WI38 (cell line): ENCODE measurements around the gene JUND.
"Not testable (repeated sequence)": the region's sequence is repeated elsewhere in the genome, so short reads cannot be mapped to it uniquely, and the experiment has no call there.

Experiments
- H3K4me3 ChIP-seq: 2 replicates; pipeline ENCODE4 v1.5.1; 2011; ENCODE audit warnings: low read depth, mild to moderate bottlenecking, control low read depth, low read length
- TF ChIP-seq, protein P1 (sequence below): IDR thresholded peaks from 2 replicates; pipeline ENCODE4 v1.5.1; 2012; ENCODE audit warnings: low read depth, mild to moderate bottlenecking, control low read depth, low read length

JUND gene

GRCh38 chr19:18281082-18282020 lies at the start of gene JUND:
TSS of gene JUND (minus strand) at chr19:18281622. CDS start at chr19:18281484, 138 bp downstream.
- TF ChIP-seq, protein P1, sequence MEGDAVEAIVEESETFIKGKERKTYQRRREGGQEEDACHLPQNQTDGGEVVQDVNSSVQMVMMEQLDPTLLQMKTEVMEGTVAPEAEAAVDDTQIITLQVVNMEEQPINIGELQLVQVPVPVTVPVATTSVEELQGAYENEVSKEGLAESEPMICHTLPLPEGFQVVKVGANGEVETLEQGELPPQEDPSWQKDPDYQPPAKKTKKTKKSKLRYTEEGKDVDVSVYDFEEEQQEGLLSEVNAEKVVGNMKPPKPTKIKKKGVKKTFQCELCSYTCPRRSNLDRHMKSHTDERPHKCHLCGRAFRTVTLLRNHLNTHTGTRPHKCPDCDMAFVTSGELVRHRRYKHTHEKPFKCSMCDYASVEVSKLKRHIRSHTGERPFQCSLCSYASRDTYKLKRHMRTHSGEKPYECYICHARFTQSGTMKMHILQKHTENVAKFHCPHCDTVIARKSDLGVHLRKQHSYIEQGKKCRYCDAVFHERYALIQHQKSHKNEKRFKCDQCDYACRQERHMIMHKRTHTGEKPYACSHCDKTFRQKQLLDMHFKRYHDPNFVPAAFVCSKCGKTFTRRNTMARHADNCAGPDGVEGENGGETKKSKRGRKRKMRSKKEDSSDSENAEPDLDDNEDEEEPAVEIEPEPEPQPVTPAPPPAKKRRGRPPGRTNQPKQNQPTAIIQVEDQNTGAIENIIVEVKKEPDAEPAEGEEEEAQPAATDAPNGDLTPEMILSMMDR, result no peak
- H3K4me3 ChIP-seq, result peak within 1 kb of the TSS; percentile 69

GRCh38 chr19:18330868-18331267 lies 49.4 kb upstream of the JUND start:
- H3K4me3 ChIP-seq, result no peak overlapping the region
- TF ChIP-seq, protein P1, result no peak

GRCh38 chr19:18329035-18329376 lies 47.6 kb upstream of the JUND start:
- TF ChIP-seq, protein P1, result no peak
- H3K4me3 ChIP-seq, result peak overlapping the region; percentile 41

DNA sequence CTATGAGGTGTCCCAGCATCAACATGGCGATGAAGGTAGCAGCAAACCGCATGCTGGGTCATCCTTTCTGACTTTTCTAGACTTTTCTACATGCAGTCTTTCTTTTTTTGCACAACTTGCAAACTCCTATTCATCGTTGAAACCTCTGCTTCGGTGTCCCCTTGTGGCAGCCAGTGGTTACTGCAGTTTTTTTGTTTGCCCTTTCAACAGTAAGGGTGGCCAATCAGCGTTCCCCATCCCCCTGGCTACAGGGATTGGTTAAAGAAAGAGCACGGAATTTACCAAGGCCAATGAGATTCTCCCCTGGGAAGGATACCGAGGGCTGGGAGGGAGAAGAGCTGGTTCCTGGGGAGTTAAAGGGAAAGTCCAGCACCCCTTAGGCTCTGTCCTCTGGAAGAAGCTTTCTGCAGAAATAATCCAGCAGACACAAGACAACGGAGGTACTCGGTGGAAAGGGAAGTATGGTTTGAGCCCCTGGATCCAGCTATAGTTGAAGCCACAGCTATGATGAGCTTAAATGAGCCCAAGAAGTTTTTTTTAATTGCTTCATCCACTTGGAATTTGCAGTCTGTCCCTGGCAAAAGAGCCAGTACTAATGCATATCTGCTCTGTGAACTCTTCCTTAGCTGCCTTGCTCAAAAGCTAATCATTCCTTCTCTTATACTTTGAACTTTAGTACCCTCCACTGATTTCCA lies 47.1 kb upstream of the JUND start:
- peak overlapping the region; percentile 41 for H3K4me3 ChIP-seq
- TF ChIP-seq, protein P1, result peak; percentile 90

- H3K4me3 ChIP-seq, result no peak overlapping the region
- TF ChIP-seq, protein P1, result no peak
Measured at GRCh38 chr19:18326772-18327171, 45.4 kb upstream of the JUND start.

GRCh38 chr19:18324373-18324731 lies 42.9 kb upstream of the JUND start:
- not testable (repeated sequence) for H3K4me3 ChIP-seq

- H3K4me3 ChIP-seq, result peak within 1 kb of the TSS; percentile 83
- TF ChIP-seq, protein P1, result no peak
Measured at GRCh38 chr19:18322759-18323460, 41.5 kb upstream of the JUND start, which contains the start of gene LSM4. TSS of gene LSM4 (minus strand) at chr19:18323076. CDS start at chr19:18323020, 56 bp downstream.
